GM12801 (cell line): ENCODE measurements around the gene ACYP2.

Experiments
- TF ChIP-seq, protein P1 (sequence below): IDR thresholded peaks from one replicate; pipeline ENCODE4 v1.5.1; 2011; ENCODE audit warnings: control low read depth; ENCODE audit not compliant: insufficient read length; ENCODE audit errors: extremely low read depth

ACYP2 gene

DNA sequence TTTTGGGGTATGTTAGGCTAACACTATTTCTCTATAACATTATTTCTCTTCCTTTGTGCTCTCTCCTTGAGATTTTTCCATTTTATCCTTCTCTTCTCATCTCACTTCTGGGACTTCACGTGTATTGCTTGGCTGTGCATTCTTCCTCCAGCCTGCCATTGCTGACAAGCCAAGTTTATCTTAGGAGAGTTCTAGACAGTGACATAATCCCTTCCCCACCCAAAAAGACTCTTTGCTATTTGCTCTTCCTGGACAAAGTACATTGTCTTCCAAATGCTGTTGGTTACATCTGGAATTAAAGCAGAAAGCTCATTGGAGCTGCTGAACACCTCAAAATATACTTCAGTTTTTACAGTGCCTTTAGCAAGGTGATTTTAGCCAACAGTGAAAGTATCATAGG is 131.7 kb downstream of the ACYP2 start:
- TF ChIP-seq, protein P1, sequence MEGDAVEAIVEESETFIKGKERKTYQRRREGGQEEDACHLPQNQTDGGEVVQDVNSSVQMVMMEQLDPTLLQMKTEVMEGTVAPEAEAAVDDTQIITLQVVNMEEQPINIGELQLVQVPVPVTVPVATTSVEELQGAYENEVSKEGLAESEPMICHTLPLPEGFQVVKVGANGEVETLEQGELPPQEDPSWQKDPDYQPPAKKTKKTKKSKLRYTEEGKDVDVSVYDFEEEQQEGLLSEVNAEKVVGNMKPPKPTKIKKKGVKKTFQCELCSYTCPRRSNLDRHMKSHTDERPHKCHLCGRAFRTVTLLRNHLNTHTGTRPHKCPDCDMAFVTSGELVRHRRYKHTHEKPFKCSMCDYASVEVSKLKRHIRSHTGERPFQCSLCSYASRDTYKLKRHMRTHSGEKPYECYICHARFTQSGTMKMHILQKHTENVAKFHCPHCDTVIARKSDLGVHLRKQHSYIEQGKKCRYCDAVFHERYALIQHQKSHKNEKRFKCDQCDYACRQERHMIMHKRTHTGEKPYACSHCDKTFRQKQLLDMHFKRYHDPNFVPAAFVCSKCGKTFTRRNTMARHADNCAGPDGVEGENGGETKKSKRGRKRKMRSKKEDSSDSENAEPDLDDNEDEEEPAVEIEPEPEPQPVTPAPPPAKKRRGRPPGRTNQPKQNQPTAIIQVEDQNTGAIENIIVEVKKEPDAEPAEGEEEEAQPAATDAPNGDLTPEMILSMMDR = no peak

DNA sequence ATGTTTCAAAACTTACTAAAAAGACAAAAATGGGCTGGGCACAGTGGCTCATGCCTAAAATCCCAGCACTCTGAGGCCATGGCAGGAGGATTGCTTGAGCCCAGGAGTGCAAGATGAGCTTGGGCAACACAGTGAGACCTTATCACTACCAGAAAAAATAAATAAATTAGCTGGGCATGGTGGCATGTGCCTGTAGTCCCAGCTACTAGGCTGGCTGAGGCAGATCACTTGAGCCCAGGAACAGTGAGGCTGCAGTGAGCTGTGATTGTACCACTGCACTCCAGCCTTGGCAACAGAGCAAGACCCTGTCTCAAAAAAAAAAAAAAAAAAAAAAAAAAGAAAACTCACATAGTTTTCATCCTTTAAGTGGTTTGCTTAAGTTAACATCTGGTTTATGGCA is 134.2 kb downstream of the ACYP2 start:
- TF ChIP-seq, protein P1 = no peak

- TF ChIP-seq, protein P1 = no peak
Measured at GRCh38 chr2:54254180-54254579, 138.8 kb downstream of the ACYP2 start.

DNA sequence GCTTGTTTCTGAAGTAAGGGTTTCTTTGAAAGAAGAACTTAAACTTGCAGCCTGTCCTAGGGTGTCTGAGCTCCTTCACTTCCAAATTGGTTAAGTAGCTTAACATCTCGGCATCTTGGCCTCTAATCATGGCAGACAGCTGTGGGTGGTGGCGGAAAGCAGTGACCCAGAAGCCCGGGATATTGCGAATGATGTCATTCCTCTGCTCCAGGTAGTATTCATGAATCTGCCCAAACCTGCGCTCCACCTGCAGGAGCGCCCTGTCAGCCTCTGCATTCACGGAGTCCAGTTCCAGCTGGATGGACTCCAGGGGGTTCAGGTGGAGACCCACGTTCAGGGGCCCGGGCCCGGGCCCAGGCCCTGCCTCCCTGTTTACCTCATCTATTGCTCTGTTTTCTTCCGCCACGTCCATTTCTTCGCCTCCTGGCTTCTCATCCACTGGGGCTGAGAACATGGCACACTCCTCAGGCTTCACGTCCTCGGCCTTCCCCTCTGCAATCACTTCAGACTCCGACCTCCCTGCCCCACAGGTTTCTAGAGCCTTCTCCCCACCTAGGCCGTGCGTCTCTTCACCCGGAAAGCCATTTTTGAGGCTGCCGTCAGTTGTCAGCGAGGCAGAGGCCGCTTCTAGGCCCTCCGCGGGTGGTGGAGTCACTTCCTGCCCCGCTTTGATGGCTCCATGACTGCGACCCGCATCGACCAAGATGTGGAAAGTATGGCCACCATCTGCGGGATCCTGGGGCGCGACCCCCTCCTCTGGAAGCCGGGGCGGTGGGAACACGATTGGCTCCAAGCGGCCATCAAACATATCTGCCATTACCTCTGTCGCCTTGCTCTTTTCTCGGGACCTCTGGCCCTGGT is 140.0 kb downstream of the ACYP2 start:
- TF ChIP-seq, protein P1 = no peak

- TF ChIP-seq, protein P1 = no peak
Measured at GRCh38 chr2:54256091-54256694, 140.8 kb downstream of the ACYP2 start, which contains the start of gene TSPYL6. TSPYL6 (minus strand) TSS chr2:54256229; CDS start chr2:54256151, 78 bp downstream.

- TF ChIP-seq, protein P1 = no peak
Measured at GRCh38 chr2:54258166-54258565, 142.8 kb downstream of the ACYP2 start.

GRCh38 chr2:54259413-54260240 is 144.2 kb downstream of the ACYP2 start:
- TF ChIP-seq, protein P1 = no peak
